Measurements from ENCODE around the gene MRPL44. TPM values are rescaled to one million over a fixed set of nuclear protein-coding genes. Genes with fewer than 3 reads are reported as not detected.
"Not testable (repeated sequence)": the region's sequence is repeated elsewhere in the genome, so short reads cannot be mapped to it uniquely, and the experiment has no call there.

The MRPL44 gene
- total RNA-seq, 2 experiments from 2014 or later, result 37.5 to 39.7 TPM

GRCh38 chr2:223989856-223990232 lies 32.6 kb downstream of the MRPL44 start:
- intact Hi-C loops (cut with DNase I, micrococcal nuclease), result loop anchor here in 1 of 2 experiments (5.0 to 10.0 kb wide), 2 partner anchors 72 to 365 kb away; no protein-coding TSS in a partner anchor
- H3K27ac Mint-ChIP-seq, result no peak overlapping the region
- ChIA-PET POLR2A (no interaction called here), CTCF (interaction anchor here (1.3 to 9.2 kb wide), 3 partner anchors 20 to 296 kb away, joined by 3 to 176 read pairs (median 7); no protein-coding TSS in a partner anchor)
- H3K36me3 Mint-ChIP-seq (ENCODE audit: low read depth), result peaks cover 7% of the 10 kb centered on the region
- DNase-seq (no peak), ATAC-seq (no peak)
- no peak overlapping the region for H3K4me3 Mint-ChIP-seq
- H3K27me3 Mint-ChIP-seq, result no peaks in the 10 kb centered on the region
- no peaks in the 10 kb centered on the region for H3K9me3 Mint-ChIP-seq (ENCODE audit: low read depth)
- peaks cover 9% of the 10 kb centered on the region for H3K4me1 Mint-ChIP-seq

- Mint-ChIP-seq H3K4me1 (peaks cover 19% of the 10 kb centered on the region), H3K36me3 (ENCODE audit: low read depth) (peaks cover 14% of the 10 kb centered on the region), H3K4me3 (no peak overlapping the region), H3K27me3 (no peaks in the 10 kb centered on the region), H3K27ac (no peak overlapping the region), H3K9me3 (ENCODE audit: low read depth) (no peaks in the 10 kb centered on the region)
- no peak for ATAC-seq
- no peak for DNase-seq
- intact Hi-C loops (cut with DNase I, micrococcal nuclease), result loop anchor here (2.0 to 10.0 kb wide), 3 partner anchors 71 to 363 kb away; no protein-coding TSS in a partner anchor
- ChIA-PET POLR2A (no interaction called here), CTCF (interaction anchor here (0.6 to 9.2 kb wide), 7 partner anchors 13 to 377 kb away, joined by 3 to 176 read pairs (median 6); no protein-coding TSS in a partner anchor)
Observed at GRCh38 chr2:223991611-223992010, 34.3 kb downstream of the MRPL44 start.

- CTCF ChIA-PET, result interaction anchor here (0.5 to 9.2 kb wide), 44 partner anchors 9 to 628 kb away, joined by 3 to 176 read pairs (median 4); partner anchors contain the start of gene SERPINE2
Observed at GRCh38 chr2:223993634-223994232, 36.5 kb downstream of the MRPL44 start.

DNA sequence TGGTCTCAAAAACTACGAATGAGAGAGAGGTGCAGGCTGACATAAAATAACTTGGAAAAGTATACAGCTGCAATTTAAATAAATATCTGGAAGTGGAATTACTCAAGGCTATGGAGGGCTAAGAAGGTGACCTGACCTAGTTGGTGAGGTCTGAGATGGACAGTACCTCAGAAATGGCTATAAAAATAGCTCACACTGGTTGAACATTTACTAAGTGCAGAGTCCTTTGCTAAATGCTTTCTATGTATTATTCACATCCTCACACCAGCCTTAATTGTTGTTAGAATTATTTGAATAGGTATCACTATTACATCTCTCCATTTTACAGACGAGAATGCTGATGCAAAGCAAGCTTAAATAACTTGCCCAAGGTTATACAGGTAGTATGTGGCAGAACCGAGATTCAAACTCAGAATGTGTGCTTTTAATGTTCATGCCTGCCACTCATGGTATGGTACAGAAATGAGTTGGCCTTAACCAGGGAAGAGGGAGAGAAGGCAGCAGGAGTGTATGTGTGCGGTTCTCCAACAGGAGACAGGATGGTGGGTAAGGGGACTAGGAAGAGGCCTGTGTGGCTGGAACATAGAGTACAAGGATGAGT lies 37.4 kb downstream of the MRPL44 start:
- CTCF ChIA-PET, result interaction anchor here (0.7 to 9.2 kb wide), 24 partner anchors 8 to 383 kb away, joined by 3 to 176 read pairs (median 5); partner anchors contain the start of gene SERPINE2
- no peaks in the 10 kb centered on the region for H3K9me3 Mint-ChIP-seq (ENCODE audit: low read depth)
- POLR2A ChIA-PET, result no interaction called here
- H3K27me3 Mint-ChIP-seq, result no peaks in the 10 kb centered on the region
- peak; percentile 74 for ATAC-seq
- H3K4me1 Mint-ChIP-seq, result peaks cover 19% of the 10 kb centered on the region
- intact Hi-C loops (cut with DNase I, micrococcal nuclease), result loop anchor here (2.0 to 10.0 kb wide), 4 partner anchors 32 to 360 kb away; no protein-coding TSS in a partner anchor
- peaks cover 18% of the 10 kb centered on the region for H3K36me3 Mint-ChIP-seq (ENCODE audit: low read depth)
- peak overlapping the region; percentile 93 for H3K27ac Mint-ChIP-seq
- no peak overlapping the region for H3K4me3 Mint-ChIP-seq
- peak; percentile 11 for DNase-seq

More at GRCh38 chr2:223993634-223994232, 36.5 kb downstream of the MRPL44 start:
- H3K4me1 Mint-ChIP-seq, result peaks cover 19% of the 10 kb centered on the region
- ATAC-seq, result peak; percentile 64
- no peaks in the 10 kb centered on the region for H3K27me3 Mint-ChIP-seq
- peak overlapping the region; percentile 56 for H3K27ac Mint-ChIP-seq
- H3K9me3 Mint-ChIP-seq (ENCODE audit: low read depth), result no peaks in the 10 kb centered on the region
- peaks cover 16% of the 10 kb centered on the region for H3K36me3 Mint-ChIP-seq (ENCODE audit: low read depth)
- intact Hi-C loops (cut with DNase I, micrococcal nuclease), result loop anchor here (1.0 to 10.0 kb wide), 9 partner anchors 23 to 376 kb away; partner anchors contain the start of gene SERPINE2 (in 1 of the 2)
- POLR2A ChIA-PET, result interaction anchor here (1.0 kb wide), 1 partner anchor 291 kb away, joined by 3 read pairs; no protein-coding TSS in a partner anchor
- H3K4me3 Mint-ChIP-seq, result no peak overlapping the region
- DNase-seq, result peak; percentile 78

GRCh38 chr2:223995569-223995968 lies 38.3 kb downstream of the MRPL44 start:
- Mint-ChIP-seq H3K9me3 (ENCODE audit: low read depth) (no peaks in the 10 kb centered on the region), H3K27ac (peak overlapping the region; percentile 93), H3K4me3 (no peak overlapping the region), H3K27me3 (no peaks in the 10 kb centered on the region), H3K36me3 (ENCODE audit: low read depth) (peaks cover 20% of the 10 kb centered on the region), H3K4me1 (peaks cover 19% of the 10 kb centered on the region)
- intact Hi-C loops (cut with DNase I, micrococcal nuclease), result loop anchor here (2.0 to 10.0 kb wide), 3 partner anchors 31 to 359 kb away; no protein-coding TSS in a partner anchor
- DNase-seq (peak; percentile 17), ATAC-seq (peak; percentile 61)
- CTCF ChIA-PET, result interaction anchor here (1.1 to 9.2 kb wide), 6 partner anchors 9 to 290 kb away, joined by 3 to 176 read pairs (median 10); no protein-coding TSS in a partner anchor
- POLR2A ChIA-PET, result no interaction called here

- H3K27ac Mint-ChIP-seq, result peak overlapping the region; percentile 63
Observed at GRCh38 chr2:223996391-223996790, 39.1 kb downstream of the MRPL44 start.

DNA sequence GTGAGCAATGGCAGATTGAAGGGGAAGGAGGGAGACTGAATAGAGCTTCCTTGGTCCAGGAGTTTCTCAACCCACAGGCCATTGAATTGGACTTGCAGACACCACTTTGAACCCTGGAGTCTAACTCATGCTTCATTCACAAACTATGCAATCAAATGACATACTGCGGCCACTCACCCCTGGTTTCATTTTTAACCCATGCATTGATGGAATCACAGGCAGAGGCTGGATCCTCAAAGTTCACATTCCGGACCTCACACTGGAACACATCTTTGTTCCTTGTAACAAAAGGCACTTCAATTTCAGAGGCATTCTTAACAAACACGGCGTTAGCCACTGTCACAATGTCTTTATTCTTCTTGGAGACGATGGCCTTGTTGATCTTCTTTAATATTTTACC lies 40.7 kb downstream of the MRPL44 start:
- peaks cover 19% of the 10 kb centered on the region for H3K4me1 Mint-ChIP-seq
- H3K9me3 Mint-ChIP-seq (ENCODE audit: low read depth), result no peaks in the 10 kb centered on the region
- H3K27me3 Mint-ChIP-seq, result no peaks in the 10 kb centered on the region
- H3K36me3 Mint-ChIP-seq (ENCODE audit: low read depth), result peaks cover 24% of the 10 kb centered on the region
- no peak for ATAC-seq
- POLR2A ChIA-PET, result no interaction called here
- CTCF ChIA-PET, result interaction anchor here (9.2 kb wide), 1 partner anchor 288 kb away, joined by 176 read pairs; no protein-coding TSS in a partner anchor
- H3K4me3 Mint-ChIP-seq, result no peak overlapping the region
- DNase-seq, result no peak
- H3K27ac Mint-ChIP-seq, result peak overlapping the region; percentile 24
- intact Hi-C loops (cut with DNase I, micrococcal nuclease), result loop anchor here in 1 of 2 experiments (10.0 kb wide), 1 partner anchor 357 kb away; no protein-coding TSS in a partner anchor

More at GRCh38 chr2:223996391-223996790, 39.1 kb downstream of the MRPL44 start:
- Mint-ChIP-seq H3K9me3 (ENCODE audit: low read depth) (no peaks in the 10 kb centered on the region), H3K36me3 (ENCODE audit: low read depth) (peaks cover 22% of the 10 kb centered on the region), H3K4me3 (no peak overlapping the region), H3K4me1 (peaks cover 19% of the 10 kb centered on the region), H3K27me3 (no peaks in the 10 kb centered on the region)
- intact Hi-C loops (cut with DNase I, micrococcal nuclease), result loop anchor here in 1 of 2 experiments (10.0 kb wide), 1 partner anchor 358 kb away; no protein-coding TSS in a partner anchor
- POLR2A ChIA-PET, result no interaction called here
- DNase-seq (no peak), ATAC-seq (no peak)
- CTCF ChIA-PET, result interaction anchor here (0.6 to 9.2 kb wide), 3 partner anchors 11 to 740 kb away, joined by 3 to 176 read pairs (median 16); no protein-coding TSS in a partner anchor

GRCh38 chr2:223998948-223999347 lies 41.7 kb downstream of the MRPL44 start:
- H3K27me3 Mint-ChIP-seq, result no peaks in the 10 kb centered on the region
- H3K4me3 Mint-ChIP-seq, result no peak overlapping the region
- intact Hi-C loops (cut with DNase I, micrococcal nuclease), result loop anchor here in 1 of 2 experiments (10.0 kb wide), 1 partner anchor 356 kb away; no protein-coding TSS in a partner anchor
- H3K36me3 Mint-ChIP-seq (ENCODE audit: low read depth), result peaks cover 24% of the 10 kb centered on the region
- DNase-seq (no peak), ATAC-seq (no peak)
- H3K4me1 Mint-ChIP-seq, result peaks cover 16% of the 10 kb centered on the region
- H3K9me3 Mint-ChIP-seq (ENCODE audit: low read depth), result no peaks in the 10 kb centered on the region
- CTCF ChIA-PET, result interaction anchor here (1.1 kb wide), 1 partner anchor 29 kb away, joined by 3 read pairs; no protein-coding TSS in a partner anchor
- peak overlapping the region; percentile 44 for H3K27ac Mint-ChIP-seq
- POLR2A ChIA-PET, result no interaction called here

GRCh38 chr2:223999862-224000261 lies 42.6 kb downstream of the MRPL44 start:
- Mint-ChIP-seq H3K9me3 (ENCODE audit: low read depth) (no peaks in the 10 kb centered on the region), H3K36me3 (ENCODE audit: low read depth) (peaks cover 23% of the 10 kb centered on the region), H3K4me3 (no peak overlapping the region), H3K27ac (no peak overlapping the region), H3K4me1 (peaks cover 10% of the 10 kb centered on the region), H3K27me3 (no peaks in the 10 kb centered on the region)
- intact Hi-C loops (cut with DNase I, micrococcal nuclease), result loop anchor here in 1 of 2 experiments (10.0 kb wide), 1 partner anchor 355 kb away; no protein-coding TSS in a partner anchor
- ATAC-seq (no peak), DNase-seq (no peak)
- ChIA-PET POLR2A (interaction anchor here (0.5 kb wide), 1 partner anchor 57 kb away, joined by 3 read pairs; no protein-coding TSS in a partner anchor), CTCF (interaction anchor here (0.7 to 1.4 kb wide), 2 partner anchors 30 to 64 kb away, joined by 3 read pairs; no protein-coding TSS in a partner anchor)

GRCh38 chr2:224000662-224001061 lies 43.4 kb downstream of the MRPL44 start:
- peaks cover 15% of the 10 kb centered on the region for H3K36me3 Mint-ChIP-seq (ENCODE audit: low read depth)
- DNase-seq; H3K27ac Mint-ChIP-seq; H3K4me1 Mint-ChIP-seq; ATAC-seq; H3K9me3 Mint-ChIP-seq (ENCODE audit: low read depth); H3K27me3 Mint-ChIP-seq; H3K4me3 Mint-ChIP-seq; POLR2A ChIA-PET; intact Hi-C loops (cut with DNase I, micrococcal nuclease): not testable (repeated sequence)
- CTCF ChIA-PET, result interaction anchor here (0.8 to 1.4 kb wide), 2 partner anchors 64 to 287 kb away, joined by 3 to 4 read pairs; no protein-coding TSS in a partner anchor
